GM23338 (cell line): Measurements from ENCODE around the gene TUG1. TPM values are rescaled to one million over a fixed set of nuclear protein-coding genes. Genes with fewer than 3 reads are reported as not detected.

Experiments used
- ATAC-seq: fragments of 200-7000 bp; cut with Tn5 transposase; 3 replicates; pipeline ENCODE4 v1.9.1; 2020
- DNase-seq: peaks from one replicate; pipeline ENCODE4 v3.0.0-alpha.2; 2015; ENCODE audit warnings: low spot score
- H2AFZ ChIP-seq: fragments of 200-600 bp; sonication (generic); 2 replicates; pipeline ENCODE4 v1.8.0; 2016; ENCODE audit warnings: antibody characterized with exemption, mild to moderate bottlenecking, moderate library complexity
- H3F3A ChIP-seq: fragments of 200-600 bp; sonication (generic); replicated peaks from 2 replicates; pipeline ENCODE4 v1.8.0; 2017; ENCODE audit warnings: antibody characterized with exemption, mixed run types, low read depth
- H3K27ac ChIP-seq: fragments of 200-600 bp; sonication (generic); 2 replicates; pipeline ENCODE4 v1.6.1; 2016; ENCODE audit warnings: low read depth
- H3K27me3 ChIP-seq: fragments of 200-600 bp; sonication (generic); 2 replicates; pipeline ENCODE4 v1.8.0; 2016; ENCODE audit warnings: mild to moderate bottlenecking, mixed run types, moderate library complexity; ENCODE audit not compliant: insufficient read depth
- H3K36me3 ChIP-seq: fragments of 200-600 bp; sonication (generic); 2 replicates; pipeline ENCODE4 v1.8.0; 2016; ENCODE audit warnings: mild to moderate bottlenecking; ENCODE audit not compliant: insufficient read depth
- H3K4me1 ChIP-seq: fragments of 200-600 bp; sonication (generic); 2 replicates; pipeline ENCODE4 v1.8.0; 2016; ENCODE audit warnings: mild to moderate bottlenecking, moderate library complexity; ENCODE audit not compliant: insufficient read depth
- H3K4me2 ChIP-seq: fragments of 200-600 bp; sonication (generic); 2 replicates; pipeline ENCODE4 v1.7.1; 2017; ENCODE audit warnings: mixed run types
- H3K4me3 ChIP-seq: fragments of 200-600 bp; sonication (generic); 2 replicates; pipeline ENCODE4 v1.6.1; 2016; ENCODE audit warnings: mixed run types
- H3K79me2 ChIP-seq: fragments of 200-600 bp; sonication (generic); replicated peaks from 2 replicates; pipeline ENCODE4 v1.8.0; 2017; ENCODE audit warnings: mild to moderate bottlenecking; ENCODE audit not compliant: insufficient read depth
- H3K9me2 ChIP-seq: fragments of 200-600 bp; sonication (generic); 2 replicates; pipeline ENCODE4 v1.8.0; 2017; ENCODE audit not compliant: insufficient read depth
- H4K20me1 ChIP-seq: fragments of 200-600 bp; sonication (generic); replicated peaks from 2 replicates; pipeline ENCODE4 v1.8.0; 2017; ENCODE audit warnings: mild to moderate bottlenecking; ENCODE audit not compliant: insufficient read depth
- H3K27ac Mint-ChIP-seq: 2 replicates; pipeline ENCODE4 v1.8.0; 2020; ENCODE audit warnings: inconsistent platforms, mild to moderate bottlenecking, moderate library complexity, mixed read lengths
- H3K27me3 Mint-ChIP-seq: 3 replicates; pipeline ENCODE4 v1.8.0; 2022; ENCODE audit warnings: low read depth, mild to moderate bottlenecking, moderate library complexity, mixed read lengths, inconsistent platforms; ENCODE audit not compliant: insufficient read depth, poor library complexity
- H3K36me3 Mint-ChIP-seq: 3 replicates; pipeline ENCODE4 v1.8.0; 2021; ENCODE audit warnings: low read depth, mild to moderate bottlenecking, inconsistent platforms, moderate library complexity, mixed read lengths
- H3K4me1 Mint-ChIP-seq: 3 replicates; pipeline ENCODE4 v1.8.0; 2020; ENCODE audit warnings: mild to moderate bottlenecking, inconsistent platforms, mixed read lengths
- H3K4me3 Mint-ChIP-seq: 3 replicates; pipeline ENCODE4 v1.8.0; 2021; ENCODE audit warnings: moderate library complexity, mild to moderate bottlenecking, inconsistent platforms, mixed read lengths
- H3K9me3 Mint-ChIP-seq: 3 replicates; pipeline ENCODE4 v1.8.0; 2020; ENCODE audit warnings: moderate library complexity, mild to moderate bottlenecking, inconsistent platforms, mixed read lengths
- ETS1 ChIP-seq: IDR thresholded peaks from 2 replicates; pipeline ENCODE4 v1.6.1; 2016; ENCODE audit warnings: antibody characterized with exemption
- EZH2 ChIP-seq: fragments of 200-600 bp; sonication (generic); IDR thresholded peaks from one replicate; pipeline ENCODE4 v1.8.0; 2017; ENCODE audit warnings: antibody characterized with exemption, mild to moderate bottlenecking, low read depth; ENCODE audit not compliant: unreplicated experiment
- JUNB ChIP-seq: IDR thresholded peaks from one replicate; pipeline ENCODE4 v1.6.1; 2016; ENCODE audit warnings: antibody characterized with exemption; ENCODE audit not compliant: unreplicated experiment
- ZNF331 ChIP-seq: fragments of 250-450 bp; sonication (Bioruptor Pico); IDR thresholded peaks from 2 replicates; pipeline ENCODE4 v1.5.0; 2020; ENCODE audit warnings: low read depth, mild to moderate bottlenecking, moderate library complexity
- ZNF462 ChIP-seq: fragments of 250-450 bp; sonication (Bioruptor Pico); IDR thresholded peaks from 2 replicates; pipeline ENCODE4 v1.5.0; 2020; ENCODE audit warnings: mild to moderate bottlenecking, moderate library complexity
- polyA plus RNA-seq: library from polyadenylated mRNA; unstranded; fragments of >200 nt; fragmentation: Nextera tagmentation; extraction: Ambion mirVana; gene quantifications from 2 replicates; pipeline ENCODE4 v1.2.1, GENCODE V29; 2016
- total RNA-seq: library from RNA; depleted of rRNA; stranded (reverse); fragments of >200 nt; shearing (Covaris generic); gene quantifications from 2 replicates; pipeline ENCODE4 v1.2.3, GENCODE V29; 2014
- TF ChIP-seq, protein P1 (sequence below), 2 experiments: fragments of 200-600 bp in 1 of 2; sonication (generic) in 1 of 2; conservative IDR thresholded peaks; 2 replicates each; pipeline versions ENCODE4 v1.5.1 to v1.6.1; 2016 to 2017; ENCODE audit warnings: antibody characterized with exemption in 2 of 2, low read depth in 2 of 2, mild to moderate bottlenecking in 2 of 2, moderate library complexity in 1 of 2

The TUG1 gene
- total and polyA plus RNA-seq, 2 experiments from 2014 or later = 58.3 to 125 TPM

DNA sequence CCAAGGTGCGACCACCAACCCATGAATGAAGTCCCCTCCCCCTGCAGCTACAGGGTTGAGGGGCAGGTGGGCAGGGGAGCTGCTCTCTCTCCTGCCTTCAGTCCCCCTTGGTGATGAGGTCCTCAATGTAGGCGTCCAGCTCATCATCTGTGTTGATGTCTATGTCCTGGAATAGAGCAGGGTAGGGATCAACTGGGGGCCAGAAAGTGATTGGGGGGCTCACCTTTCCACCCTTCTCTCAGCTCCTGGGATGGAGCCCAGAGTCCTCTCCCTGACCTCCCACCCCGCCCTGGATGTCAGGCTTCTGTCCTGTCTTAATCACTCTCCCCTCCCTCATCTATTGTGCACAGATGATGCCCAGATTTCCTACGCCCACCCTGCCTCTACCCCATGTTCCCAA lies 42.4 kb upstream of the TUG1 start:
- TF ChIP-seq EZH2 (no peak), ZNF331 (CRISPR knock-in tag) (no peak), JUNB (no peak), ZNF462 (CRISPR knock-in tag) (no peak), ETS1 (no peak)
- TF ChIP-seq, protein P1, sequence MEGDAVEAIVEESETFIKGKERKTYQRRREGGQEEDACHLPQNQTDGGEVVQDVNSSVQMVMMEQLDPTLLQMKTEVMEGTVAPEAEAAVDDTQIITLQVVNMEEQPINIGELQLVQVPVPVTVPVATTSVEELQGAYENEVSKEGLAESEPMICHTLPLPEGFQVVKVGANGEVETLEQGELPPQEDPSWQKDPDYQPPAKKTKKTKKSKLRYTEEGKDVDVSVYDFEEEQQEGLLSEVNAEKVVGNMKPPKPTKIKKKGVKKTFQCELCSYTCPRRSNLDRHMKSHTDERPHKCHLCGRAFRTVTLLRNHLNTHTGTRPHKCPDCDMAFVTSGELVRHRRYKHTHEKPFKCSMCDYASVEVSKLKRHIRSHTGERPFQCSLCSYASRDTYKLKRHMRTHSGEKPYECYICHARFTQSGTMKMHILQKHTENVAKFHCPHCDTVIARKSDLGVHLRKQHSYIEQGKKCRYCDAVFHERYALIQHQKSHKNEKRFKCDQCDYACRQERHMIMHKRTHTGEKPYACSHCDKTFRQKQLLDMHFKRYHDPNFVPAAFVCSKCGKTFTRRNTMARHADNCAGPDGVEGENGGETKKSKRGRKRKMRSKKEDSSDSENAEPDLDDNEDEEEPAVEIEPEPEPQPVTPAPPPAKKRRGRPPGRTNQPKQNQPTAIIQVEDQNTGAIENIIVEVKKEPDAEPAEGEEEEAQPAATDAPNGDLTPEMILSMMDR (conservative IDR thresholded peaks at IDR 0.05; ENCODE audit: low read depth in 2 of 2) = no peak
- H3K4me2 ChIP-seq = no peak overlapping the region
- Mint-ChIP-seq H3K4me1 (0 out of 3 replicates have a peak, but pooled peaks cover 2% of the 10 kb centered on the region), H3K36me3 (peaks cover 84% of the 10 kb centered on the region), H3K9me3 (no peaks in the 10 kb centered on the region), H3K27me3 (peaks cover 11% of the 10 kb centered on the region), H3K27ac (no peak overlapping the region), H3K4me3 (no peak overlapping the region)
- H3K9me2 ChIP-seq = no peaks in the 10 kb centered on the region
- H3F3A ChIP-seq = peaks cover 5% of the 10 kb centered on the region; the same call in 1 of the 2 replicates
- no peaks in the 10 kb centered on the region for H3K4me1 ChIP-seq
- ATAC-seq (no peak), DNase-seq (no peak)
- no peaks in the 10 kb centered on the region for H3K79me2 ChIP-seq
- H3K27ac ChIP-seq = no peak overlapping the region
- H2AFZ ChIP-seq = no peak overlapping the region
- no peak overlapping the region for H3K4me3 ChIP-seq
- H3K36me3 ChIP-seq = peaks cover 48% of the 10 kb centered on the region
- peaks cover 5% of the 10 kb centered on the region for H4K20me1 ChIP-seq
- no peaks in the 10 kb centered on the region for H3K27me3 ChIP-seq
